HEK293 (cell line): ENCODE results near the gene OVOL2.

Source experiments
- CTCF ChIA-PET: fragments of 350-600 bp; formaldehyde crosslinking; extraction: SDS; loops from one replicate; lab custom pipeline; 2021; ENCODE audit warnings: antibody characterized with exemption; lab: Yijun Ruan, JAX
- POLR2A ChIA-PET: fragments of 300-600 bp; formaldehyde crosslinking; extraction: SDS; loops from one replicate; lab custom pipeline; 2020; ENCODE audit warnings: antibody characterized with exemption, inconsistent platforms; lab: Yijun Ruan, JAX
- H3K27ac ChIP-seq: fragments of 200-500 bp; sonication (Bioruptor generic); 2 replicates; pipeline ENCODE4 v1.5.1; 2014; ENCODE audit warnings: low read depth, low read length, control low read depth, inconsistent platforms; ENCODE audit errors: extremely low read depth
- H3K36me3 ChIP-seq, 2 experiments: fragments of 200-500 bp in 1 of 2; sonication (Bioruptor generic) in 1 of 2; 1 replicate in 1 of 2; 2 replicates in 1 of 2; pipeline ENCODE4 v1.5.1; 2014 to 2017; ENCODE audit warnings: inconsistent platforms in 2 of 2, low read length in 2 of 2; ENCODE audit not compliant: control insufficient read depth in 2 of 2, insufficient read depth in 1 of 2
- H3K4me1 ChIP-seq: fragments of 200-500 bp; sonication (Bioruptor generic); 2 replicates; pipeline ENCODE4 v1.5.1; 2014; ENCODE audit warnings: mild to moderate bottlenecking, low read length, inconsistent platforms; ENCODE audit not compliant: control insufficient read depth, insufficient read depth
- H3K4me3 ChIP-seq: 2 replicates; pipeline ENCODE4 v1.5.1; 2011; ENCODE audit warnings: low read depth, mild to moderate bottlenecking, control low read depth, low read length, moderate library complexity
- H3K9me3 ChIP-seq: fragments of 200-500 bp; sonication (Bioruptor generic); 2 replicates; pipeline ENCODE4 v1.5.1; 2014; ENCODE audit warnings: low read depth, low read length, inconsistent platforms; ENCODE audit not compliant: control insufficient read depth, insufficient read depth
- BCL11B ChIP-seq: fragments of 450-650 bp; formaldehyde crosslinking; IDR thresholded peaks from 2 replicates; pipeline ENCODE4 v1.5.1; 2016; ENCODE audit warnings: low read depth, missing biosample characterization, missing genetic modification characterization
- HOXD13 ChIP-seq: sonication (generic); formaldehyde crosslinking; IDR thresholded peaks from 2 replicates; pipeline ENCODE4 v1.8.0; 2022; ENCODE audit warnings: missing genetic modification reagents, borderline replicate concordance
- PRDM4 ChIP-seq: fragments of 450-650 bp; formaldehyde crosslinking; IDR thresholded peaks from 2 replicates; pipeline ENCODE4 v1.5.1; 2017; ENCODE audit warnings: missing biosample characterization, missing genetic modification characterization
- REST ChIP-seq: fragments of 450-650 bp; formaldehyde crosslinking; IDR thresholded peaks from 2 replicates; pipeline ENCODE4 v1.5.1; 2016; ENCODE audit warnings: missing biosample characterization, missing genetic modification characterization
- ZBTB26 ChIP-seq: fragments of 450-650 bp; formaldehyde crosslinking; optimal IDR thresholded peaks from 2 replicates; pipeline ENCODE3; 2016; ENCODE audit warnings: missing biosample characterization, mild to moderate bottlenecking, missing genetic modification characterization
- ZNF140 ChIP-seq: fragments of 450-650 bp; formaldehyde crosslinking; IDR thresholded peaks from 2 replicates; pipeline ENCODE4 v1.5.1; 2016; ENCODE audit warnings: missing biosample characterization, missing genetic modification characterization
- ZNF146 ChIP-seq: fragments of 450-650 bp; formaldehyde crosslinking; IDR thresholded peaks from 2 replicates; pipeline ENCODE4 v1.5.1; 2016; ENCODE audit warnings: missing biosample characterization, missing genetic modification characterization
- ZNF155 ChIP-seq: fragments of 450-650 bp; formaldehyde crosslinking; IDR thresholded peaks from 2 replicates; pipeline ENCODE4 v1.5.1; 2016; ENCODE audit warnings: missing biosample characterization, missing genetic modification characterization
- ZNF530 ChIP-seq: fragments of 450-650 bp; formaldehyde crosslinking; IDR thresholded peaks from 2 replicates; pipeline ENCODE4 v1.5.1; 2016; ENCODE audit warnings: low read depth, missing biosample characterization, missing genetic modification characterization
- ZNF548 ChIP-seq: fragments of 450-650 bp; formaldehyde crosslinking; IDR thresholded peaks from 2 replicates; pipeline ENCODE4 v1.5.1; 2016; ENCODE audit warnings: missing biosample characterization, missing genetic modification characterization
- ZNF555 ChIP-seq: fragments of 450-650 bp; formaldehyde crosslinking; conservative IDR thresholded peaks from 2 replicates; pipeline ENCODE4 v1.5.1; 2017; ENCODE audit warnings: missing biosample characterization, mild to moderate bottlenecking, missing genetic modification characterization, inconsistent platforms
- ZNF596 ChIP-seq: fragments of 450-650 bp; IDR thresholded peaks from 2 replicates; pipeline ENCODE4 v1.5.0; 2018; ENCODE audit warnings: missing biosample characterization, mild to moderate bottlenecking, missing genetic modification characterization, moderate library complexity
- ZNF654 ChIP-seq: fragments of 450-650 bp; formaldehyde crosslinking; IDR thresholded peaks from 2 replicates; pipeline ENCODE4 v1.5.1; 2016; ENCODE audit warnings: low read depth, missing biosample characterization, missing genetic modification characterization
- ZNF785 ChIP-seq: fragments of 450-650 bp; formaldehyde crosslinking; IDR thresholded peaks from 2 replicates; pipeline ENCODE4 v1.5.1; 2016; ENCODE audit warnings: missing biosample characterization, missing genetic modification characterization

OVOL2 gene

GRCh38 chr20:17976305-17976704 lies 81.4 kb downstream of the OVOL2 start:
- CTCF ChIA-PET = interaction anchor here (1.7 kb wide), 1 partner anchor 20 kb away, joined by 5 read pairs; no protein-coding TSS in a partner anchor
- Histone ChIP-seq H3K4me1 (peaks cover 5% of the 10 kb centered on the region; the same call in 1 of the 2 replicates), H3K9me3 (no peaks in the 10 kb centered on the region), H3K4me3 (no peak overlapping the region), H3K27ac (no peak overlapping the region), H3K36me3 (peaks cover 23 to 40% of the 10 kb centered on the region in 2 experiments; a peak in 2 of 3 replicates)
- POLR2A ChIA-PET = no interaction called here
- TF ChIP-seq ZNF146 (tag by site-specific recombination) = no peak
- TF ChIP-seq ZNF785 (tag by site-specific recombination) = no peak
- no peak for TF ChIP-seq ZBTB26 (tag by site-specific recombination)
- no peak for TF ChIP-seq PRDM4 (tag by site-specific recombination)
- TF ChIP-seq ZNF654 = no peak
- TF ChIP-seq ZNF530 (tag by site-specific recombination) = no peak
- TF ChIP-seq REST (tag by site-specific recombination) = no peak
- no peak for TF ChIP-seq BCL11B (tag by site-specific recombination)
- TF ChIP-seq ZNF555 (tag by site-specific recombination) = no peak
- no peak for TF ChIP-seq ZNF596
- no peak for TF ChIP-seq ZNF140 (tag by site-specific recombination)
- TF ChIP-seq HOXD13 (CRISPR knock-in tag) = no peak
- TF ChIP-seq ZNF155 (tag by site-specific recombination) = no peak
- TF ChIP-seq ZNF548 = no peak
